B cell (primary cell): ENCODE measurements around the gene DUXB.

Source experiments
- EZH2 ChIP-seq: IDR thresholded peaks from 2 replicates; pipeline ENCODE4 v1.6.1; 2012; ENCODE audit warnings: borderline replicate concordance, low read depth, mild to moderate bottlenecking, moderate library complexity, low read length; ENCODE audit not compliant: insufficient read depth, poor library complexity, severe bottlenecking
- TF ChIP-seq, protein P1 (sequence below): fragments of 200-600 bp; IDR thresholded peaks from one replicate; pipeline ENCODE4 v1.8.0; 2022; ENCODE audit warnings: antibody characterized with exemption, mild to moderate bottlenecking

GRCh38 chr16:75702242-75702641 is 981 bp upstream of the DUXB start:
- TF ChIP-seq, protein P1, sequence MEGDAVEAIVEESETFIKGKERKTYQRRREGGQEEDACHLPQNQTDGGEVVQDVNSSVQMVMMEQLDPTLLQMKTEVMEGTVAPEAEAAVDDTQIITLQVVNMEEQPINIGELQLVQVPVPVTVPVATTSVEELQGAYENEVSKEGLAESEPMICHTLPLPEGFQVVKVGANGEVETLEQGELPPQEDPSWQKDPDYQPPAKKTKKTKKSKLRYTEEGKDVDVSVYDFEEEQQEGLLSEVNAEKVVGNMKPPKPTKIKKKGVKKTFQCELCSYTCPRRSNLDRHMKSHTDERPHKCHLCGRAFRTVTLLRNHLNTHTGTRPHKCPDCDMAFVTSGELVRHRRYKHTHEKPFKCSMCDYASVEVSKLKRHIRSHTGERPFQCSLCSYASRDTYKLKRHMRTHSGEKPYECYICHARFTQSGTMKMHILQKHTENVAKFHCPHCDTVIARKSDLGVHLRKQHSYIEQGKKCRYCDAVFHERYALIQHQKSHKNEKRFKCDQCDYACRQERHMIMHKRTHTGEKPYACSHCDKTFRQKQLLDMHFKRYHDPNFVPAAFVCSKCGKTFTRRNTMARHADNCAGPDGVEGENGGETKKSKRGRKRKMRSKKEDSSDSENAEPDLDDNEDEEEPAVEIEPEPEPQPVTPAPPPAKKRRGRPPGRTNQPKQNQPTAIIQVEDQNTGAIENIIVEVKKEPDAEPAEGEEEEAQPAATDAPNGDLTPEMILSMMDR: no peak
- TF ChIP-seq EZH2: no peak
